ENCODE results near the gene SLC9A5. TPM values are rescaled to one million over a fixed set of nuclear protein-coding genes. Genes with fewer than 3 reads are reported as not detected.

SLC9A5 gene
- total RNA-seq, 4 donors from 2014 or later = 0.19 TPM; not detected in 3

DNA sequence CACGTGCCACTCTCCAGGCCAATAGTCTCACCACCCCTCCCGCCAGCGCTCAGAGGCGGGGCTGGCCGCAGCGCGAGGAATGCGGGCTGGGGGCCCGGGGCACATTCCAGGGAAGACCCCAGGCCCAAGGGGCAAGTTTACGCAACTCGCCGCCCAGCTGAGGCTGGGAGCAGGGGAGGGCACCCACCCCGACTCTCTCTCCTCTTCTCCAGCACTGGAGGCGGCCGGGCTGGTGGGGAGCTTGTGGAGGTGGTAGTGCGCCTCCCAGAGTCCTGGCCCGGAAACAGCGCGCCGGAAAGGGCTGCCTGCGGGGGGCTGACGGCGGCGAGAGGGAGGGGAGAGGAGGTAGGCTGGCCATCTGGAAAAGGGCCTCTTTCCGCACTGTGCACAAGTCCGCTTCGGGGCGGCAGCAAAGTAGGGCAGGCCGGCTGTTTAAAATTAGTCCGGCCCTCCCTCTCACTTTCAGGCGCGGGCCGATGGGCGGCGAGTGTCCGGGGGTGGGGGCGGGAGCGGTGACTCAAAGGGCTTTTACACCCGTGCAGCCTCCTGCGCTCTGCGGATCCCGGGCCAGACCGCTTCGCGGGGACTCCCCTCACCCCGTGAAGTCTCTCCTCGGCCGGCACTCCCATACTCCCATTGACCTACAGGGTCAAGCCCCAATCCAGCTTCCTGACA is 2.6 kb upstream of the SLC9A5 start:
- Histone ChIP-seq H3K4me1 (peaks cover 40 to 82% (median 49%) of the 10 kb centered on the region in 3 donors), H3K36me3 (no peaks in the 10 kb centered on the region), H3K27me3 (peaks cover 0 to 34% (median 2%) of the 10 kb centered on the region in 4 donors), H3K4me3 (peak overlapping the region; percentile 49 to 76 (median 64)), H3K9me3 (no peaks in the 10 kb centered on the region), H3K27ac (peak overlapping the region; percentile 81 to 95 (median 84))
- intact Hi-C loops (cut with DNase I) = no loop called here
- TF ChIP-seq POLR2A (IDR thresholded peaks at IDR 0.05) = no peak
- TF ChIP-seq, protein P1, sequence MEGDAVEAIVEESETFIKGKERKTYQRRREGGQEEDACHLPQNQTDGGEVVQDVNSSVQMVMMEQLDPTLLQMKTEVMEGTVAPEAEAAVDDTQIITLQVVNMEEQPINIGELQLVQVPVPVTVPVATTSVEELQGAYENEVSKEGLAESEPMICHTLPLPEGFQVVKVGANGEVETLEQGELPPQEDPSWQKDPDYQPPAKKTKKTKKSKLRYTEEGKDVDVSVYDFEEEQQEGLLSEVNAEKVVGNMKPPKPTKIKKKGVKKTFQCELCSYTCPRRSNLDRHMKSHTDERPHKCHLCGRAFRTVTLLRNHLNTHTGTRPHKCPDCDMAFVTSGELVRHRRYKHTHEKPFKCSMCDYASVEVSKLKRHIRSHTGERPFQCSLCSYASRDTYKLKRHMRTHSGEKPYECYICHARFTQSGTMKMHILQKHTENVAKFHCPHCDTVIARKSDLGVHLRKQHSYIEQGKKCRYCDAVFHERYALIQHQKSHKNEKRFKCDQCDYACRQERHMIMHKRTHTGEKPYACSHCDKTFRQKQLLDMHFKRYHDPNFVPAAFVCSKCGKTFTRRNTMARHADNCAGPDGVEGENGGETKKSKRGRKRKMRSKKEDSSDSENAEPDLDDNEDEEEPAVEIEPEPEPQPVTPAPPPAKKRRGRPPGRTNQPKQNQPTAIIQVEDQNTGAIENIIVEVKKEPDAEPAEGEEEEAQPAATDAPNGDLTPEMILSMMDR (IDR thresholded peaks at IDR 0.05) = peak in 2 of 6 experiments; percentile 24 to 29
- DNase-seq = no peak
- WGBS, 2 donors = 0% methylated on average over 7 of the region's 48 CpGs

- H3K27ac ChIP-seq = peak overlapping the region; percentile 81 to 95 (median 84)
- intact Hi-C loops (cut with DNase I) = no loop called here
- H3K27me3 ChIP-seq = peaks cover 0 to 39% (median 2%) of the 10 kb centered on the region in 4 donors
- no peak for DNase-seq
- H3K4me3 ChIP-seq = peak overlapping the region; percentile 49 to 76 (median 64)
- H3K9me3 ChIP-seq = no peaks in the 10 kb centered on the region
- H3K36me3 ChIP-seq = no peaks in the 10 kb centered on the region
- peaks cover 40 to 77% (median 43%) of the 10 kb centered on the region in 3 donors for H3K4me1 ChIP-seq
- 0% methylated on average over 7 of the region's 26 CpGs; no CpG with 5 or more reads in 1 of the 2 donors for WGBS, 2 donors
- TF ChIP-seq, protein P1 (IDR thresholded peaks at IDR 0.05) = no peak
- no peak for TF ChIP-seq POLR2A (IDR thresholded peaks at IDR 0.05)
Measured at GRCh38 chr16:67246756-67247191, 2.0 kb upstream of the SLC9A5 start.

- TF ChIP-seq, protein P1 (IDR thresholded peaks at IDR 0.05) = peak in 1 of 6 experiments; percentile 17
- peak in 3 of 4 donors; percentile 27 to 86 (median 83) for TF ChIP-seq POLR2A (IDR thresholded peaks at IDR 0.05)
- H3K27ac ChIP-seq = peak within 1 kb of the TSS; percentile 81 to 95 (median 84)
- peaks cover 0 to 39% (median 2%) of the 10 kb centered on the region in 4 donors for H3K27me3 ChIP-seq
- no peaks in the 10 kb centered on the region for H3K9me3 ChIP-seq
- peak; percentile 75 for DNase-seq
- WGBS, 2 donors = 0% methylated on average over 10 of the region's 60 CpGs; no CpG with 5 or more reads in 1 of the 2 donors
- intact Hi-C loops (cut with DNase I) = no loop called here
- peaks cover 40 to 70% (median 42%) of the 10 kb centered on the region in 3 donors for H3K4me1 ChIP-seq
- H3K36me3 ChIP-seq = no peaks in the 10 kb centered on the region
- peak within 1 kb of the TSS; percentile 49 to 76 (median 64) for H3K4me3 ChIP-seq
Measured at GRCh38 chr16:67247192-67248072, 1.3 kb upstream of the SLC9A5 start, which contains the start of gene FHOD1. Gene FHOD1, minus strand, starts transcription at chr16:67247481. Its CDS starts 71 bp downstream, at chr16:67247410.

DNA sequence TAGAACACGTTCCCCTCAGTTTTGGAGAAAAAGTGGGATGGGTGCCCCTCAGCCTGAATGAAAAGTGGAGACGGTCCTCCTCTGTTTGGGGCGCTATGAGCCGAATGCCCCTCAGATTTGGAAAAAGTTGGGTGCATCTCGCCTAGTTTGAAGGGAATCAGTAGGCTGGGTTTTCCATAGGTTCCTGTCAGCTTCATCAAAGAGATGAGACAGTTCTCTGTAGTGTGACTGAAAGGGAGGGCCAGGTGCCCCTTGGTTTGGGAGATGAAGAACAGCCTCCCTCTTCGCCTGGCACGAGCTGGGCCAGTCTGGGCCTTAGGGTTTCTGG is 742 bp upstream of the SLC9A5 start:
- TF ChIP-seq POLR2A (IDR thresholded peaks at IDR 0.05) = no peak
- TF ChIP-seq, protein P1 (IDR thresholded peaks at IDR 0.05) = no peak
- intact Hi-C loops (cut with DNase I) = no loop called here

More for the DNA sequence above, 742 bp upstream of the SLC9A5 start:
- H3K36me3 ChIP-seq = no peaks in the 10 kb centered on the region
- DNase-seq = no peak
- H3K9me3 ChIP-seq = no peaks in the 10 kb centered on the region
- peaks cover 0 to 43% (median 2%) of the 10 kb centered on the region in 4 donors for H3K27me3 ChIP-seq
- 2 to 12% methylated on average over 5 of the region's 7 CpGs for WGBS, 2 donors
- peak overlapping the region in 2 of 4 donors; percentile 85 to 95 for H3K27ac ChIP-seq
- peaks cover 40 to 65% (median 42%) of the 10 kb centered on the region in 3 donors for H3K4me1 ChIP-seq
- H3K4me3 ChIP-seq = peak overlapping the region; percentile 30 to 76 (median 64)

Measured in esophagus squamous epithelium (tissue), 5 donors.